Measurements from ENCODE around the gene ANK2. TPM values are rescaled to one million over a fixed set of nuclear protein-coding genes. Genes with fewer than 3 reads are reported as not detected.

Gene ANK2
- total and polyA plus RNA-seq, 12 donors = 21.9 to 373 (median 298) TPM

GRCh38 chr4:113020966-113021365 lies 28.5 kb upstream of the ANK2 start:
- WGBS, 2 donors = 43 to 44% methylated on average over 1 of the region's 1 CpG
- H3K4me3 ChIP-seq = no peak overlapping the region
- intact Hi-C loops (cut with DNase I) = no loop called here
- peaks cover 0 to 3% (median 0%) of the 10 kb centered on the region in 9 donors for H3K4me1 ChIP-seq
- no peak overlapping the region for H3K27ac ChIP-seq
- ATAC-seq (peak in 3 of 8 donors; percentile 24 to 49 (median 46)), DNase-seq (no peak)
- H3K27me3 ChIP-seq = no peaks in the 10 kb centered on the region
- no peaks in the 10 kb centered on the region for H3K9me3 ChIP-seq
- no peaks in the 10 kb centered on the region for H3K36me3 ChIP-seq
- TF ChIP-seq, protein P1, sequence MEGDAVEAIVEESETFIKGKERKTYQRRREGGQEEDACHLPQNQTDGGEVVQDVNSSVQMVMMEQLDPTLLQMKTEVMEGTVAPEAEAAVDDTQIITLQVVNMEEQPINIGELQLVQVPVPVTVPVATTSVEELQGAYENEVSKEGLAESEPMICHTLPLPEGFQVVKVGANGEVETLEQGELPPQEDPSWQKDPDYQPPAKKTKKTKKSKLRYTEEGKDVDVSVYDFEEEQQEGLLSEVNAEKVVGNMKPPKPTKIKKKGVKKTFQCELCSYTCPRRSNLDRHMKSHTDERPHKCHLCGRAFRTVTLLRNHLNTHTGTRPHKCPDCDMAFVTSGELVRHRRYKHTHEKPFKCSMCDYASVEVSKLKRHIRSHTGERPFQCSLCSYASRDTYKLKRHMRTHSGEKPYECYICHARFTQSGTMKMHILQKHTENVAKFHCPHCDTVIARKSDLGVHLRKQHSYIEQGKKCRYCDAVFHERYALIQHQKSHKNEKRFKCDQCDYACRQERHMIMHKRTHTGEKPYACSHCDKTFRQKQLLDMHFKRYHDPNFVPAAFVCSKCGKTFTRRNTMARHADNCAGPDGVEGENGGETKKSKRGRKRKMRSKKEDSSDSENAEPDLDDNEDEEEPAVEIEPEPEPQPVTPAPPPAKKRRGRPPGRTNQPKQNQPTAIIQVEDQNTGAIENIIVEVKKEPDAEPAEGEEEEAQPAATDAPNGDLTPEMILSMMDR (IDR thresholded peaks at IDR 0.05) = no peak

- Histone ChIP-seq H3K9me3 (no peaks in the 10 kb centered on the region), H3K4me3 (no peak overlapping the region), H3K4me1 (peaks cover 0 to 3% (median 0%) of the 10 kb centered on the region in 9 donors), H3K27ac (no peak overlapping the region), H3K27me3 (no peaks in the 10 kb centered on the region), H3K36me3 (no peaks in the 10 kb centered on the region)
- TF ChIP-seq, protein P1 (IDR thresholded peaks at IDR 0.05) = no peak
- no peak for DNase-seq
- ATAC-seq = no peak
- intact Hi-C loops (cut with DNase I) = no loop called here
- WGBS, 2 donors = 95 to 98% methylated on average over 1 of the region's 1 CpG
Observed at GRCh38 chr4:113024388-113024787, 25.1 kb upstream of the ANK2 start.

- DNase-seq = no peak
- H3K9me3 ChIP-seq = no peaks in the 10 kb centered on the region
- ATAC-seq = no peak
- intact Hi-C loops (cut with DNase I) = no loop called here
- no peak overlapping the region for H3K27ac ChIP-seq
- no peak overlapping the region for H3K4me3 ChIP-seq
- TF ChIP-seq, protein P1 (IDR thresholded peaks at IDR 0.05) = no peak
- no peaks in the 10 kb centered on the region for H3K36me3 ChIP-seq
- no peaks in the 10 kb centered on the region for H3K27me3 ChIP-seq
- 78 to 94% methylated on average over 1 of the region's 1 CpG for WGBS, 2 donors
- peaks cover 0 to 3% (median 0%) of the 10 kb centered on the region in 9 donors for H3K4me1 ChIP-seq
Observed at GRCh38 chr4:113025416-113025815, 24.0 kb upstream of the ANK2 start.

- Histone ChIP-seq H3K27ac (no peak overlapping the region), H3K9me3 (no peaks in the 10 kb centered on the region), H3K4me1 (peaks cover 0 to 3% (median 0%) of the 10 kb centered on the region in 9 donors), H3K27me3 (no peaks in the 10 kb centered on the region), H3K36me3 (no peaks in the 10 kb centered on the region), H3K4me3 (no peak overlapping the region)
- intact Hi-C loops (cut with DNase I) = no loop called here
- TF ChIP-seq, protein P1 (IDR thresholded peaks at IDR 0.05) = no peak
- WGBS, 2 donors = 72 to 86% methylated on average over 2 of the region's 2 CpGs
- DNase-seq = no peak
- ATAC-seq = no peak
Observed at GRCh38 chr4:113026556-113026955, 22.9 kb upstream of the ANK2 start.

Measured in heart right ventricle (tissue), 16 donors.